Umbilical cord (tissue), 2 donors: ENCODE measurements around the gene TRIM16. TPM values are rescaled to one million over a fixed set of nuclear protein-coding genes. Genes with fewer than 3 reads are reported as not detected.
"Not testable (repeated sequence)": the region's sequence is repeated elsewhere in the genome, so short reads cannot be mapped to it uniquely, and the experiment has no call there.

Experiments
- DNase-seq: peaks from one replicate; pipeline ENCODE4 v3.0.0-alpha.2; 2015; ENCODE audit warnings: low spot score
- total RNA-seq: library from RNA; depleted of rRNA; stranded (reverse); fragments of >200 nt; gene quantifications from one replicate; pipeline ENCODE4 v1.2.3, GENCODE V29; 2014; ENCODE audit warnings: low replicate concordance; ENCODE audit not compliant: insufficient read depth

The TRIM16 gene
- total RNA-seq, 1 donor from 2014 or later, result 42.4 TPM

GRCh38 chr17:15658296-15658695 lies 25.8 kb downstream of the TRIM16 start:
- DNase-seq, result no peak

GRCh38 chr17:15657868-15658267 lies 26.2 kb downstream of the TRIM16 start:
- DNase-seq, result no peak

- peak; percentile 34 for DNase-seq
Measured at GRCh38 chr17:15654886-15655561, 29.1 kb downstream of the TRIM16 start.

DNA sequence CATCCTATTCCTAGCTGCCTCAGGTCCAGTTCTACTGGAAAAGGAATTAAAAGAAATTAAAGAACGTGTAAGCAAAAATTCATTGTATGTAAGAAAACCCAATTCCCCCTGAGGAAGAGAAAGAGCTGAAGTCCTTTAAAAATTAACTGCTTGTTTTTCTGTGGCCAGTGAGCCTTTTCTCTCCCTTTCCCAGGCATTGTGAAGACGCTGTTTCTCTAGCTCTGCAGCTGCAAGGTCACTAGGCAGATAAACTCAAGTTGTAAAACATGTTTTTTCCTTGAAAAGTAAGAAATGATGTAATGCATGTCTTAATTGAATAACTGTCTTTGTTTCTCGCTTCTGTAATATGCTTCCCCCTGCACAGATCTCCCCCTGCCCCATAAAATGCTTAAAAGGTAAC lies 29.7 kb downstream of the TRIM16 start:
- DNase-seq, result not testable (repeated sequence)

DNA sequence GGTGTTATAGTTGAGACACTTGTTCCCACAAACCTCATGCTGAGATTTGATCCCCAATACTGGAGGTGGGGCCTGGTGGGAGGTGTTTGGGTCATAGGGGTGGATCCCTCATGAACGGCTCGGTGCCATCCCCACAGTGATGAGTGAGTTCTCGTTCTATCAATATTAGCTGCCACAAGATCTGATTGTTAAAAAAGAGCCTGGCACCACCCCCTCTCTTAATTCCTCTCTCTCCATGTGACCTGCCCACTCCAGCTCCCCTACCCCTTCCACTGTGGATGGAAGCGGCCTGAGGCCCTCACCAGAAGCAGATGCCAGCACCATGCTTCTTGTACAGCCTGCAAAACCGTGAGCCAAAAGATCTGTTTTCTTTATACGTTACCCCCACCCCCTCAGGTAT lies 31.2 kb downstream of the TRIM16 start:
- DNase-seq, result no peak

- peak; percentile 99 for DNase-seq
Measured at GRCh38 chr17:15651583-15652110, 32.5 kb downstream of the TRIM16 start.

DNA sequence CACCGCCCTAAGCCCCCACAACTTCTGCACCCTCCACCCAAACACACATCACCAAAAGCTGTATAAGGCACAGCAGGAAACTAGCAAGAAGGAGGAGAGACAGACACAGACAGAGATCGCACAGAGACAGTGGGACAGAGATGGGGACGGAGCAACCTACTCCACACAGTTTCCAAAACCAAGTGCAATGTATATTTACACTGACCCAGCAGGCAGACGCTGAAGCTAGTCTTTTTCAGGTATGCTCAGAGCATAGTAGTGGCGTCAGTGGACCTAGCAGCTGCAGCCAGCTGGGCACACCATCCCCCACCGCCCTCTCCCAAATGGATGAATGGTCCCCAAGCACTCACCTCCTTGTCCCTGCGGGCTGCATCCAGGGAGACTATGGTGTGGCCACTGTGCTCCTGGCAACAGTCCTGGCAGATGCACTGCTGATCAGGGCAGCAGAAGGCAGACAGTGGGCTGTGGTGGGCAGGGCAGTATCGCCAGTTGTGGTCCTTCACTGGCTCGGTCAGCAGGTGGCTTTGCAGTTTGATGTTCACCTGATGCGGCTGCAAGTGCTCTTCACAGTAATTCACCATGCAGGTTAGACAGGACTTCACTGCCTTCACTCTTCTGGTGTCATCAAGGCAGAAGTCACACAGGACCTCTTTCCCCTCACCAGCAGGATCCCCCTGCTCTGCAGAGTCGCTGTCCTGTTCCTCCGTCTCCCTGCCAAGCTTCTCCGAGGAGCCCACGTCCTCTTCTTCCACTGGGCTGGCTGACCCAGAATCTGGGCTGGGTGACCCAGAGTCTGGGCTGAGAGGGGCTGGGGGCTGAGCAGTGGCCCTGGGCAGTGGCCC lies 33.1 kb downstream of the TRIM16 start:
- no peak for DNase-seq

GRCh38 chr17:15649861-15650421 lies 34.2 kb downstream of the TRIM16 start:
- DNase-seq, result no peak

DNA sequence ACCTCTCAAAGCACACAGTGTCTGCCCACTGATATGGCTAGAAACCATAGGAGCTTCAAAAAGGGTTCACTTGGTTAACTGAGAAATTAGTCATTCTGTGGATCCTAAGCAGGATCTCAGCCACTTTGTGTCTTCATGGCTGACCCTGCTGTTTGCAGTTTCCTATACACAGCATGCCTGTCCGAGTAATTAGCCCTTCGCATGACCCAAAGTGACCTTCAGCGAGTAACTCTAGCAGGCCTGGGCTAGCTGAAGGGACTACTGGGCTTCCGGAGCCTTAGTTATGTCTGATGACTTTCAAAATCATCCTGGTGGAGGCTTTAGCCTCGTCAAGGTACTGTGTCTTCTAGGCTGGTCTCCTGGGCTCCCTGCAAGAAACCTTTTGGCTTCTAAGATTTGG lies 35.7 kb downstream of the TRIM16 start:
- DNase-seq, result no peak

DNA sequence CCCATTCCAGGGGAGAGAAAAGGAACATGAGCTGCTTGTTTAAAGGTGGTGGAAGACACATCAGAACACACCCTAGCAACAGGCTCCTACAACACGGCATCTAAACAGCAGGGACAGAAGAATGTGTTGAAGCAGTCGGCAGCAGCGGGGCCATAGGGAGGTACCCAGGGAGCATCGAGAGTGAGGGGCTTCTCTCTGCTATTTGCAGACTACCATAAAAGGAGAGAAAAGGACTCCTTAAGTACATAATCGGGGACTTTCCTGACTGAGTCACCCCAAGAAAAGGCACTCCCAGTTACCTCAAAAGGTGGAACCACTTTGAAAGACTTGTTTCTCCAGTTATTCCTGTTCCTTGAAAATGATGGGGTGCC lies 38.2 kb downstream of the TRIM16 start:
- peak; percentile 42 for DNase-seq

GRCh38 chr17:15645099-15645941 lies 38.8 kb downstream of the TRIM16 start:
- DNase-seq, result not testable (repeated sequence)

GRCh38 chr17:15642505-15643251 lies 41.4 kb downstream of the TRIM16 start:
- DNase-seq, result not testable (repeated sequence)

GRCh38 chr17:15642014-15642413 lies 42.1 kb downstream of the TRIM16 start:
- DNase-seq, result not testable (repeated sequence)

- DNase-seq, result not testable (repeated sequence)
Measured at GRCh38 chr17:15630930-15631453, 53.1 kb downstream of the TRIM16 start.

GRCh38 chr17:15629991-15630390 lies 54.1 kb downstream of the TRIM16 start:
- not testable (repeated sequence) for DNase-seq

DNA sequence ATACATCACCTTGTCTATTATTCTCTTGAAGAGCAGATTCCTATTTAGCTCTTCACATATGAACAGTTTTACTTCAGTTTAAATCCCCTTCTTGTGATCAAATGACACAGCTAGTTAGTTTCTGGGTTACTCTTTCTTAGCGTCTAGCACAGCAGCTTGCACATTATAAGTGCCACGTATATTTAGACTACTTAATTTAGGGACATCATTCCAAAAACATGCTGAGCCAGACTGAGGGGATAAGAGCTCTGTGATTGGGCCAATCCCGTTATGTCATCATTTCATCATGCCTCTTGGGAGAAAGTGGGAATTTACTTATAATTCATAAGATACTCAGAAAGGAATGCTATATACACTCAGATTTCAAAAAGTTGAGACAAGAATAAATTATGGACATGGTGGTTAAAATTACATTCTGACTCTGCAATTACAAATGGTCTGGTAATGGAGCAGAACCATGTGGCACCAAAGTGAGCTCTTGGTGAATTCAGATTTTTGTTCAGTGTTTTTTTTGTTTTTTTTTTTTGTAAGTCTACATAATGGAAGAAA lies 60.4 kb downstream of the TRIM16 start:
- DNase-seq, result not testable (repeated sequence)

GRCh38 chr17:15623255-15623654 lies 60.9 kb downstream of the TRIM16 start:
- DNase-seq, result not testable (repeated sequence)

DNA sequence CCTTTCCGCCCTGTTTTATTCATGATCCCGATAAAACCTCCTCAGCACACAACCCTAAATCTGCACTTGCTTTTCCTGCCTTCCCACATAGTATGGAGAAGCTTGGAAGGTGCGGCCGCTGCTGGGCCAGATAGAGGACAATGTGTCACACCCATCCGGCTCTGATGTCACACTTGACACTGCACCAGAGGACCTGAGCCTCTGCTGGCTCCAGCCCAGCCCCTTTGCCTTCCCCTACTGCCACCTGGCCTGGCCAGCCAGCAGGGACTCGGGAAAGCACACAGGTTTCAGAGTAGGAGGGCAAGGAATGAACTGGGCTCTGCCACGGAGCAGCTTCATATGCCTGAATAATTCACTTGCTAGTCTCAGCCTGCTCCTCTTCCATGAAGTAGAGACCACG lies 62.0 kb downstream of the TRIM16 start:
- not testable (repeated sequence) for DNase-seq

DNA sequence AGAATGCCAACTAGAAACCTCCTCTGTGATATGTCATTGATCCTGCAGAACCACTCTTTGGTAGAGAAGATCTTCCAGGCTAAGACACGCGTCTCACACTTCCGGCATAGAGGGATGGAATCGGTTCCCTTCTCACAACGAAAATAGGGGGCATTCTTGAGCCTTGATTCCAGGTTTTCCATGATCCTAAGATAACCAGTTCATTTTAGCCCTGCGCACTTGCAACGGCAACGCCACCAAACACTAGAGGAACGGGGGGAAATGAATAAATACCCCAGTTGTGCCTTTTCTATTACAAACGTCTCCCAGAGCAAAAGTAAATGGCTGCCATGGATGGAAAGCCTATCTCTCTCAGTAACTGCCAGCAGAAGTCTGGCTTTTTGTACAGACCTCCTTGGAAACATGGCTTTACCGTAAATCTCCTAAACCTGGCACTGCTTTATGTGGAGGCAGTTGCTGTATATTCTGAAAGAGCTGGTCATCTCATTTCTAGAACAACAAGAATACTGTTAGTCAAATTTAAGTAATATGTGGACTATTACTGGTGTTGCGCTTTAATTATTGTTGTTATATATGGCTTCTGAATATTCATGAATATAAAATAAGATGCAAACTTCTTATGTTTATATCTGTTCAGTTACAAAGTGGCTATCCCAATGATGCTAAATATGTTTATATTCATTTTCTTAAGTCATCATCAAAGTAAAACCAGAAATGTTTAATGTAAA lies 64.6 kb downstream of the TRIM16 start, which contains the start of gene FBXW10B:
TSS of gene FBXW10B (minus strand) at position 374 of the 728 bp plus-strand sequence. CDS start at position 182, 192 bp downstream.
- peak; percentile 22 for DNase-seq
